ENCODE data around the gene BAHCC1.

BAHCC1 gene

GRCh38 chr17:81405411-81405872 is 10.2 kb downstream of the BAHCC1 start:
- H4K12ac ChIP-seq (ENCODE audit: low read depth, low read length) = no peak overlapping the region
- H3K4ac ChIP-seq (ENCODE audit: low read depth, low read length) = no peak overlapping the region
- H3K9me3 ChIP-seq (ENCODE audit: insufficient read depth, low read depth, low read length) = peaks cover 4% of the 10 kb centered on the region
- H2BK12ac ChIP-seq (ENCODE audit: low read length) = no peak overlapping the region
- no peak overlapping the region for H3K9ac ChIP-seq (ENCODE audit: low read length)
- no peak overlapping the region for H3K4me3 ChIP-seq (ENCODE audit: low read depth, low read length)
- no peak overlapping the region for H3K14ac ChIP-seq (ENCODE audit: low read length)
- peaks cover 1% of the 10 kb centered on the region for H3K79me2 ChIP-seq (ENCODE audit: control insufficient read depth, insufficient read depth, low read length, poor library complexity)
- H4K91ac ChIP-seq (ENCODE audit: low read depth, low read length) = no peak overlapping the region
- H3K27me3 ChIP-seq (ENCODE audit: insufficient read depth, low read length) = peaks cover 3% of the 10 kb centered on the region
- peaks cover 10 to 16% of the 10 kb centered on the region in 2 experiments for H3K4me1 ChIP-seq (ENCODE audit: control insufficient read depth in 1 of 2, insufficient read depth in 2 of 2, low read length in 2 of 2)
- H2AK5ac ChIP-seq (ENCODE audit: low read length) = no peak overlapping the region
- no peak overlapping the region for H4K8ac ChIP-seq (ENCODE audit: low read depth, low read length)
- H2BK120ac ChIP-seq (ENCODE audit: insufficient read depth, low read length, poor library complexity) = no peak overlapping the region
- H3K23ac ChIP-seq (ENCODE audit: low read length) = no peak overlapping the region
- H2BK5ac ChIP-seq (ENCODE audit: low read depth, low read length, poor library complexity) = no peak overlapping the region
- H3K4me2 ChIP-seq (ENCODE audit: low read length) = no peak overlapping the region
- WGBS (ENCODE audit: extremely low coverage, insufficient coverage, insufficient read length) = no CpG with 5 or more reads among the region's 7 CpGs
- no peak overlapping the region for H3K18ac ChIP-seq (ENCODE audit: low read length)
- H3K36me3 ChIP-seq (ENCODE audit: control insufficient read depth in 1 of 2, insufficient read depth in 2 of 2, low read length in 2 of 2) = no peaks in the 10 kb centered on the region
- no peak overlapping the region for H3K27ac ChIP-seq (ENCODE audit: low read depth, low read length)
- no peaks in the 10 kb centered on the region for H3K79me1 ChIP-seq (ENCODE audit: low read length)
- H2AFZ ChIP-seq (ENCODE audit: insufficient read depth, low read length, poor library complexity) = no peak overlapping the region
- DNase-seq = no peak

GRCh38 chr17:81406117-81406953 is 11.1 kb downstream of the BAHCC1 start:
- no peaks in the 10 kb centered on the region for H3K79me1 ChIP-seq (ENCODE audit: low read length)
- no CpG with 5 or more reads among the region's 42 CpGs for WGBS (ENCODE audit: extremely low coverage, insufficient coverage, insufficient read length)
- H3K23ac ChIP-seq (ENCODE audit: low read length) = no peak overlapping the region
- H4K8ac ChIP-seq (ENCODE audit: low read depth, low read length) = no peak overlapping the region
- peak overlapping the region; percentile 49 for H2BK12ac ChIP-seq (ENCODE audit: low read length)
- no peak overlapping the region for H3K4me3 ChIP-seq (ENCODE audit: low read depth, low read length)
- no peak overlapping the region for H2AFZ ChIP-seq (ENCODE audit: insufficient read depth, low read length, poor library complexity)
- H3K4me1 ChIP-seq (ENCODE audit: control insufficient read depth in 1 of 2, insufficient read depth in 2 of 2, low read length in 2 of 2) = peaks cover 9 to 13% of the 10 kb centered on the region in 2 experiments
- H3K9ac ChIP-seq (ENCODE audit: low read length) = no peak overlapping the region
- H3K27me3 ChIP-seq (ENCODE audit: insufficient read depth, low read length) = no peaks in the 10 kb centered on the region
- peaks cover 1% of the 10 kb centered on the region for H3K79me2 ChIP-seq (ENCODE audit: control insufficient read depth, insufficient read depth, low read length, poor library complexity)
- no peak overlapping the region for H2BK5ac ChIP-seq (ENCODE audit: low read depth, low read length, poor library complexity)
- H3K9me3 ChIP-seq (ENCODE audit: insufficient read depth, low read depth, low read length) = peaks cover 4% of the 10 kb centered on the region
- peak overlapping the region; percentile 16 for H4K91ac ChIP-seq (ENCODE audit: low read depth, low read length)
- H4K12ac ChIP-seq (ENCODE audit: low read depth, low read length) = no peak overlapping the region
- no peak overlapping the region for H3K14ac ChIP-seq (ENCODE audit: low read length)
- no peak overlapping the region for H3K27ac ChIP-seq (ENCODE audit: low read depth, low read length)
- no peak for DNase-seq
- H2AK5ac ChIP-seq (ENCODE audit: low read length) = peak overlapping the region; percentile 53
- H3K36me3 ChIP-seq (ENCODE audit: control insufficient read depth in 1 of 2, insufficient read depth in 2 of 2, low read length in 2 of 2) = no peaks in the 10 kb centered on the region
- H2BK120ac ChIP-seq (ENCODE audit: insufficient read depth, low read length, poor library complexity) = no peak overlapping the region
- no peak overlapping the region for H3K4ac ChIP-seq (ENCODE audit: low read depth, low read length)
- no peak overlapping the region for H3K4me2 ChIP-seq (ENCODE audit: low read length)
- peak overlapping the region; percentile 13 for H3K18ac ChIP-seq (ENCODE audit: low read length)

GRCh38 chr17:81408049-81408448 is 12.8 kb downstream of the BAHCC1 start:
- Histone ChIP-seq H4K8ac (ENCODE audit: low read depth, low read length) (no peak overlapping the region), H3K23ac (ENCODE audit: low read length) (no peak overlapping the region), H3K4ac (ENCODE audit: low read depth, low read length) (no peak overlapping the region), H4K91ac (ENCODE audit: low read depth, low read length) (no peak overlapping the region), H4K12ac (ENCODE audit: low read depth, low read length) (no peak overlapping the region), H2AFZ (ENCODE audit: insufficient read depth, low read length, poor library complexity) (no peak overlapping the region), H2BK120ac (ENCODE audit: insufficient read depth, low read length, poor library complexity) (no peak overlapping the region), H3K36me3 (ENCODE audit: control insufficient read depth in 1 of 2, insufficient read depth in 2 of 2, low read length in 2 of 2) (no peaks in the 10 kb centered on the region), H3K9ac (ENCODE audit: low read length) (no peak overlapping the region), H3K79me1 (ENCODE audit: low read length) (no peaks in the 10 kb centered on the region), H3K79me2 (ENCODE audit: control insufficient read depth, insufficient read depth, low read length, poor library complexity) (peaks cover 1% of the 10 kb centered on the region), H3K9me3 (ENCODE audit: insufficient read depth, low read depth, low read length) (no peaks in the 10 kb centered on the region), H3K27me3 (ENCODE audit: insufficient read depth, low read length) (no peaks in the 10 kb centered on the region), H3K27ac (ENCODE audit: low read depth, low read length) (no peak overlapping the region), H3K4me3 (ENCODE audit: low read depth, low read length) (no peak overlapping the region), H3K18ac (ENCODE audit: low read length) (no peak overlapping the region), H3K4me1 (ENCODE audit: control insufficient read depth in 1 of 2, insufficient read depth in 2 of 2, low read length in 2 of 2) (peaks cover 4 to 7% of the 10 kb centered on the region in 2 experiments), H3K4me2 (ENCODE audit: low read length) (no peak overlapping the region), H3K14ac (ENCODE audit: low read length) (no peak overlapping the region), H2BK5ac (ENCODE audit: low read depth, low read length, poor library complexity) (no peak overlapping the region), H2AK5ac (ENCODE audit: low read length) (no peak overlapping the region), H2BK12ac (ENCODE audit: low read length) (no peak overlapping the region)
- WGBS (ENCODE audit: extremely low coverage, insufficient coverage, insufficient read length) = no CpG with 5 or more reads among the region's 14 CpGs
- DNase-seq = peak; percentile 33 to 71

DNA sequence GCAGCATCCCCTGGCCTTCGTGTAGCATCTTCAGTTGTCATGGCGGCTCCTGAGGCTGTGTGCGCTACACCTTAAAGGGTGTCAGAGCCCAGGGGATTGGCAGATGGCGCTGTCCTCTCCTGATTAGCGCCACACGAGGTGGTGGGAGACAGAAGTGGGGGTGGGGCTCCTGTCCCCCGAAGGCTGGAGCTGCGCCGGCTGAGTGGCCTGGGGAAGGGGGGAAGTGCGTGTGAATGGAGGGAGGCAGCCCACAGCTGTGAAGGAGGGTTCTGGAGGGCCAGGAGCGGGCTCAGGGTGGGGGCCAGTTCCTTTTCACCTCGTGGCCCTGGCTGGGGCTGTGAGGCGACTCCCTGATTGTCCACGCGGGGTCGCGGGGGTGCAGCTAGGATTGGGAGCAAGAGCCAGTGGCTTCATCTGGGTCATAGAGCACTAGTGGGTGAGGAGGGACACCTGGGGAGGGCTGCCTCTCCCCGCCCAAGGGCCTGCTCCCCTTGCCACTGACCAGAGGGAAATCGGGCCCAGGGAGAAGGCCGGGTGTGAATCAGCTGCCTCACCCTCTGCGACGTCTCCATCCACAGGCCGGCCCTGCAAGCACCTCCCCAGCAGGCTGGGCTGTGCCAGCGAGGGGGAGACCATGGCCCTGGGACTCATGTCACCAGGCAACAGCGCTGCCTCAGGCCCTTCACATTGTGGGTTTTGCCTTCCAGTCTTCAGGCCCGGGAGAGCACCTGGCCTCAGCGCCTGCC is 14.1 kb downstream of the BAHCC1 start:
- no peaks in the 10 kb centered on the region for H3K9me3 ChIP-seq (ENCODE audit: insufficient read depth, low read depth, low read length)
- H4K12ac ChIP-seq (ENCODE audit: low read depth, low read length) = no peak overlapping the region
- no peak overlapping the region for H4K8ac ChIP-seq (ENCODE audit: low read depth, low read length)
- no CpG with 5 or more reads among the region's 27 CpGs for WGBS (ENCODE audit: extremely low coverage, insufficient coverage, insufficient read length)
- H2BK5ac ChIP-seq (ENCODE audit: low read depth, low read length, poor library complexity) = no peak overlapping the region
- H2AK5ac ChIP-seq (ENCODE audit: low read length) = no peak overlapping the region
- H3K79me1 ChIP-seq (ENCODE audit: low read length) = no peaks in the 10 kb centered on the region
- H3K18ac ChIP-seq (ENCODE audit: low read length) = no peak overlapping the region
- no peak overlapping the region for H4K91ac ChIP-seq (ENCODE audit: low read depth, low read length)
- no peak overlapping the region for H3K4me3 ChIP-seq (ENCODE audit: low read depth, low read length)
- H3K4ac ChIP-seq (ENCODE audit: low read depth, low read length) = no peak overlapping the region
- H3K4me1 ChIP-seq (ENCODE audit: control insufficient read depth in 1 of 2, insufficient read depth in 2 of 2, low read length in 2 of 2) = peaks cover 4 to 7% of the 10 kb centered on the region in 2 experiments
- H3K36me3 ChIP-seq (ENCODE audit: control insufficient read depth in 1 of 2, insufficient read depth in 2 of 2, low read length in 2 of 2) = no peaks in the 10 kb centered on the region
- no peak overlapping the region for H2BK12ac ChIP-seq (ENCODE audit: low read length)
- no peak overlapping the region for H3K23ac ChIP-seq (ENCODE audit: low read length)
- H3K9ac ChIP-seq (ENCODE audit: low read length) = no peak overlapping the region
- no peak overlapping the region for H3K14ac ChIP-seq (ENCODE audit: low read length)
- DNase-seq = no peak
- H3K4me2 ChIP-seq (ENCODE audit: low read length) = no peak overlapping the region
- H2BK120ac ChIP-seq (ENCODE audit: insufficient read depth, low read length, poor library complexity) = no peak overlapping the region
- no peak overlapping the region for H2AFZ ChIP-seq (ENCODE audit: insufficient read depth, low read length, poor library complexity)
- H3K79me2 ChIP-seq (ENCODE audit: control insufficient read depth, insufficient read depth, low read length, poor library complexity) = peaks cover 1% of the 10 kb centered on the region
- H3K27me3 ChIP-seq (ENCODE audit: insufficient read depth, low read length) = no peaks in the 10 kb centered on the region
- no peak overlapping the region for H3K27ac ChIP-seq (ENCODE audit: low read depth, low read length)

All from trophoblast cell (in vitro differentiated cells and primary cell).